HCT116 (cell line): ENCODE data around the gene CAPN10. TPM values are rescaled to one million over a fixed set of nuclear protein-coding genes. Genes with fewer than 3 reads are reported as not detected.

ENCODE experiments used
- ATAC-seq: fragments of 200-7000 bp; cut with Tn5 transposase; 2 replicates; pipeline ENCODE4 v1.9.1; 2020; ENCODE audit warnings: mild to moderate bottlenecking, moderate library complexity
- BruUV-seq: library from RNA; stranded (reverse); fragments of 400-500 nt; replicated peaks from 2 replicates; lab custom pipeline; 2021; lab: Mats Ljungman, UMichigan
- CTCF ChIA-PET: fragments of 300-600 bp; sonication (Branson Sonifier 250); formaldehyde crosslinking; loops from one replicate; lab custom pipeline; 2021; ENCODE audit warnings: antibody characterized with exemption; lab: Charles Lee
- POLR2A ChIA-PET: fragments of 300-600, 350-600 bp; sonication (Branson Sonifier 250); formaldehyde crosslinking; loops from one replicate; lab custom pipeline; 2021; ENCODE audit warnings: antibody characterized with exemption; lab: Charles Lee
- RAD21 ChIA-PET, 2 experiments: fragments of 300-600 bp; sonication (Branson Sonifier 250); formaldehyde crosslinking; loops; one replicate each; lab custom pipeline; 2023; ENCODE audit warnings: low total read pairs in 2 of 2; ENCODE audit not compliant: uncharacterized antibody in 2 of 2, unreplicated experiment in 2 of 2, low non-redundant PET in 1 of 2; lab: Charles Lee
- DNase-seq: peaks from one replicate; pipeline ENCODE4 v3.0.0-alpha.2; 2010; ENCODE audit warnings: low read depth, low spot score
- H2AFZ ChIP-seq: fragments of 200-600 bp; shearing (Covaris generic), sonication (generic); 2 replicates; pipeline ENCODE4 v1.6.1; 2017; ENCODE audit warnings: low read depth, mixed run types, mixed read lengths, antibody characterized with exemption, low read length; ENCODE audit not compliant: poor library complexity, severe bottlenecking
- H3K27ac ChIP-seq: 2 replicates; pipeline ENCODE4 v1.5.1; 2012; ENCODE audit warnings: low read depth, low read length
- H3K27me3 ChIP-seq: fragments of 200-600 bp; sonication (generic); 2 replicates; pipeline ENCODE4 v1.6.1; 2016; ENCODE audit warnings: mixed run types, low read length, mixed read lengths; ENCODE audit not compliant: insufficient read depth
- H3K36me3 ChIP-seq, 2 experiments: fragments of 200-500 bp in 1 of 2; fragments of 200-600 bp in 1 of 2; sonication (Bioruptor generic) in 1 of 2; sonication (generic) in 1 of 2; 2 replicates each; pipeline versions ENCODE4 v1.5.1 to v1.6.1; 2014 to 2016; ENCODE audit warnings: low read length in 2 of 2, inconsistent platforms in 1 of 2, mixed read lengths in 1 of 2, mixed run types in 1 of 2; ENCODE audit not compliant: insufficient read depth in 2 of 2, control insufficient read depth in 1 of 2
- H3K4me1 ChIP-seq, 2 experiments: fragments of 200-600 bp in 1 of 2; sonication (generic) in 1 of 2; 2 replicates each; pipeline versions ENCODE4 v1.5.1 to v1.6.1; 2012 to 2017; ENCODE audit warnings: low read length in 2 of 2, inconsistent platforms in 1 of 2, mild to moderate bottlenecking in 1 of 2, mixed read lengths in 1 of 2, mixed run types in 1 of 2, moderate library complexity in 1 of 2; ENCODE audit not compliant: insufficient read depth in 2 of 2, control insufficient read depth in 1 of 2
- H3K4me2 ChIP-seq: fragments of 200-600 bp; sonication (generic); 2 replicates; pipeline ENCODE4 v1.6.1; 2017; ENCODE audit warnings: mixed run types, low read length, mixed read lengths
- H3K4me3 ChIP-seq, 2 experiments: fragments of 200-600 bp in 1 of 2; sonication (generic) in 1 of 2; replicated peaks in 1 of 2; 2 replicates each; pipeline ENCODE4 v1.5.1; 2011 to 2016; ENCODE audit warnings: low read length in 2 of 2, control low read depth in 1 of 2, low read depth in 1 of 2, mild to moderate bottlenecking in 1 of 2, mixed read lengths in 1 of 2, mixed run types in 1 of 2
- H3K79me2 ChIP-seq: fragments of 200-600 bp; sonication (generic); 2 replicates; pipeline ENCODE4 v1.6.1; 2017; ENCODE audit warnings: mild to moderate bottlenecking, mixed run types, low read length, moderate library complexity, mixed read lengths; ENCODE audit not compliant: insufficient read depth
- H3K9ac ChIP-seq: fragments of 200-600 bp; sonication (generic); 2 replicates; pipeline ENCODE4 v1.6.1; 2016; ENCODE audit warnings: low read length, mixed read lengths
- H3K9me2 ChIP-seq: fragments of 200-600 bp; sonication (generic), shearing (Covaris generic); 2 replicates; pipeline ENCODE4 v1.6.1; 2017; ENCODE audit warnings: mixed run types, mild to moderate bottlenecking, moderate library complexity; ENCODE audit not compliant: insufficient read depth
- H3K9me3 ChIP-seq, 2 experiments: fragments of 200-500 bp in 1 of 2; fragments of 200-600 bp in 1 of 2; sonication (Bioruptor generic) in 1 of 2; sonication (generic) in 1 of 2; 2 replicates each; pipeline ENCODE4 v1.6.1; 2014 to 2017; ENCODE audit warnings: low read length in 2 of 2, mixed read lengths in 2 of 2, inconsistent platforms in 1 of 2, low read depth in 1 of 2, mild to moderate bottlenecking in 1 of 2, mixed run types in 1 of 2, moderate library complexity in 1 of 2; ENCODE audit not compliant: control insufficient read depth in 1 of 2, insufficient read depth in 1 of 2
- H4K20me1 ChIP-seq: fragments of 200-600 bp; sonication (generic), shearing (Covaris generic); 2 replicates; pipeline ENCODE4 v1.6.1; 2017; ENCODE audit warnings: mixed run types, mild to moderate bottlenecking, moderate library complexity; ENCODE audit not compliant: insufficient read depth
- CEBPB ChIP-seq: IDR thresholded peaks from 2 replicates; pipeline ENCODE4 v1.6.1; 2012; ENCODE audit warnings: low read depth
- JUND ChIP-seq: IDR thresholded peaks from 2 replicates; pipeline ENCODE4 v1.6.1; 2012
- SRF ChIP-seq: IDR thresholded peaks from 2 replicates; pipeline ENCODE4 v1.6.1; 2012; ENCODE audit warnings: low read depth
- intact Hi-C: fragments of 100-400 bp; cut with micrococcal nuclease; formaldehyde crosslinking; loops from 2 replicates; pipeline ENCODE4 v1.10.0; 2022
- total RNA-seq: library from RNA; stranded (reverse); gene quantifications from one replicate; pipeline ENCODE4 v1.2.1, GENCODE V29; 2021; ENCODE audit not compliant: unreplicated experiment

CAPN10 gene
- total RNA-seq, 1 experiment from 2014 or later, result 40.7 TPM

- H3K27me3 ChIP-seq, result no peaks in the 10 kb centered on the region
- H3K27ac ChIP-seq, result no peak overlapping the region
- no peaks in the 10 kb centered on the region for H3K4me1 ChIP-seq
- ChIA-PET POLR2A (no interaction called here), CTCF (no interaction called here)
- no peak overlapping the region for H3K4me2 ChIP-seq
- no peak overlapping the region for H2AFZ ChIP-seq
- no peaks in the 10 kb centered on the region for H3K79me2 ChIP-seq
- DNase-seq (no peak), ATAC-seq (no peak)
- H3K9me3 ChIP-seq, result no peaks in the 10 kb centered on the region
- no peaks in the 10 kb centered on the region for H3K9me2 ChIP-seq
- no peaks in the 10 kb centered on the region for H4K20me1 ChIP-seq
- no peak overlapping the region for H3K9ac ChIP-seq
- H3K4me3 ChIP-seq, result no peak overlapping the region
- BruUV-seq, result no TSS peak
- intact Hi-C loops, result no loop called here
- no peak for TF ChIP-seq JUND
- no peak for TF ChIP-seq CEBPB
- TF ChIP-seq, all 23 proteins: peak for 0
- RAD21 ChIA-PET, result no interaction called here
- no peaks in the 10 kb centered on the region; a peak in 2 of 4 replicates for H3K36me3 ChIP-seq
Measured at GRCh38 chr2:240597054-240597418, 10.5 kb downstream of the CAPN10 start.

GRCh38 chr2:240597419-240598181, 11.1 kb downstream of the CAPN10 start:
- Histone ChIP-seq H3K27me3 (no peaks in the 10 kb centered on the region), H3K9me3 (no peaks in the 10 kb centered on the region), H3K9me2 (no peaks in the 10 kb centered on the region), H3K27ac (no peak overlapping the region), H3K9ac (no peak overlapping the region), H3K4me3 (no peak overlapping the region), H3K4me1 (no peaks in the 10 kb centered on the region), H3K4me2 (no peak overlapping the region), H2AFZ (no peak overlapping the region), H4K20me1 (no peaks in the 10 kb centered on the region), H3K36me3 (no peaks in the 10 kb centered on the region; a peak in 2 of 4 replicates), H3K79me2 (no peaks in the 10 kb centered on the region)
- intact Hi-C loops, result no loop called here
- no TSS peak for BruUV-seq
- ATAC-seq (no peak), DNase-seq (no peak)
- no peak for TF ChIP-seq SRF
- RAD21 ChIA-PET, result no interaction called here
- CTCF ChIA-PET, result no interaction called here
- POLR2A ChIA-PET, result no interaction called here
